GM12878 (cell line): Measurements from ENCODE around the gene PATJ. TPM values are rescaled to one million over a fixed set of nuclear protein-coding genes. Genes with fewer than 3 reads are reported as not detected.

Source experiments
- ATAC-seq: fragments of 200-7000 bp; cut with Tn5 transposase; 3 replicates; pipeline ENCODE4 v1.9.1; 2020; ENCODE audit warnings: mild to moderate bottlenecking, moderate library complexity
- BruUV-seq: library from RNA; stranded (reverse); fragments of 400-500 nt; replicated peaks from 2 replicates; lab custom pipeline; 2021; lab: Mats Ljungman, UMichigan
- CTCF ChIA-PET: fragments of 300-600 bp; sonication (Branson Sonifier 250); formaldehyde crosslinking; extraction: SDS; loops from one replicate; lab custom pipeline; 2021; ENCODE audit warnings: inconsistent platforms; lab: Yijun Ruan, JAX
- POLR2A ChIA-PET: fragments of 350-600 bp; formaldehyde crosslinking; extraction: SDS; loops from one replicate; lab custom pipeline; 2021; ENCODE audit warnings: inconsistent platforms; lab: Charles Lee
- RAD21 ChIA-PET: fragments of 300-600 bp; sonication (Branson Sonifier 250); formaldehyde crosslinking; loops from one replicate; lab custom pipeline; 2023; ENCODE audit warnings: antibody characterized with exemption; ENCODE audit not compliant: unreplicated experiment; lab: Charles Lee
- SMC1A ChIA-PET: fragments of 300-600 bp; sonication (Branson Sonifier 250); formaldehyde crosslinking; loops from one replicate; lab custom pipeline; 2023; ENCODE audit not compliant: unreplicated experiment, uncharacterized antibody; lab: Charles Lee
- DNase-seq: peaks from one replicate; pipeline ENCODE4 v3.0.0-alpha.2; 2011; ENCODE audit warnings: low read depth, low spot score
- FAIRE-seq: peaks from 3 replicates; lab custom pipeline; 2011; peaks lifted over from hg19 to GRCh38; lab: Jason Lieb, UNC
- H2AFZ ChIP-seq: 2 replicates; pipeline ENCODE4 v1.6.0; 2011; ENCODE audit warnings: low read depth, low read length, control low read depth; ENCODE audit not compliant: control insufficient read depth
- H3K27ac ChIP-seq: 2 replicates; pipeline ENCODE4 v1.5.1; 2011; ENCODE audit warnings: control low read depth; ENCODE audit not compliant: control insufficient read depth, insufficient read depth
- H3K27me3 ChIP-seq, 2 experiments: replicated peaks in 1 of 2; 2 replicates each; pipeline versions ENCODE4 v1.6.0 to v1.6.1; 2011; ENCODE audit warnings: low read length in 1 of 2; ENCODE audit not compliant: control insufficient read depth in 2 of 2, insufficient read depth in 2 of 2
- H3K36me3 ChIP-seq, 2 experiments: 2 replicates each; pipeline ENCODE4 v1.5.1; 2011; ENCODE audit warnings: low read length in 1 of 2; ENCODE audit not compliant: control insufficient read depth in 2 of 2, insufficient read depth in 2 of 2
- H3K4me1 ChIP-seq: 2 replicates; pipeline ENCODE4 v1.6.1; 2011; ENCODE audit warnings: mild to moderate bottlenecking, low read length, moderate library complexity, mixed read lengths; ENCODE audit not compliant: control insufficient read depth, insufficient read depth
- H3K4me2 ChIP-seq: 2 replicates; pipeline ENCODE4 v1.6.0; 2011; ENCODE audit warnings: control low read depth; ENCODE audit not compliant: control insufficient read depth, insufficient read depth
- H3K4me3 ChIP-seq: fragments of 200-600 bp; sonication (generic); 2 replicates; pipeline ENCODE4 v1.5.1; 2016
- H3K79me2 ChIP-seq: 2 replicates; pipeline ENCODE4 v1.6.0; 2011; ENCODE audit warnings: low read length; ENCODE audit not compliant: control insufficient read depth, insufficient read depth
- H3K9ac ChIP-seq: 2 replicates; pipeline ENCODE4 v1.8.0; 2011; ENCODE audit warnings: low read length, control low read depth, mixed read lengths; ENCODE audit not compliant: control insufficient read depth, insufficient read depth
- H3K9me3 ChIP-seq: replicated peaks from 3 replicates; pipeline ENCODE4 v1.5.1; 2011; ENCODE audit warnings: mild to moderate bottlenecking, low read length; ENCODE audit not compliant: control insufficient read depth, insufficient read depth
- H4K20me1 ChIP-seq: 2 replicates; pipeline ENCODE4 v1.6.0; 2011; ENCODE audit not compliant: control insufficient read depth, insufficient read depth
- CREB1 ChIP-seq: IDR thresholded peaks from 2 replicates; pipeline ENCODE4 v1.6.1; 2012; ENCODE audit warnings: low read depth, mild to moderate bottlenecking, inconsistent platforms
- EZH2 ChIP-seq: IDR thresholded peaks from 2 replicates; pipeline ENCODE4 v1.6.1; 2012; ENCODE audit warnings: low read depth, mild to moderate bottlenecking, control low read depth, inconsistent platforms, low read length, borderline replicate concordance; ENCODE audit not compliant: control insufficient read depth
- MYB ChIP-seq: fragments of 150-350 bp; IDR thresholded peaks from 2 replicates; pipeline ENCODE4 v1.6.1; 2014; ENCODE audit warnings: mild to moderate bottlenecking, low read depth, low read length, borderline replicate concordance
- NRF1 ChIP-seq: conservative IDR thresholded peaks from 2 replicates; pipeline ENCODE4 v1.6.1; 2011; ENCODE audit warnings: mild to moderate bottlenecking, low read depth, low read length, improper control_type of control experiment
- SIX5 ChIP-seq: IDR thresholded peaks from 2 replicates; pipeline ENCODE4 v1.6.1; 2011; ENCODE audit warnings: mild to moderate bottlenecking, low read depth, low read length, moderate library complexity; ENCODE audit not compliant: severe bottlenecking
- SMAD1 ChIP-seq: fragments of 450-650 bp; IDR thresholded peaks from 2 replicates; pipeline ENCODE4 v1.6.1; 2018; ENCODE audit warnings: mild to moderate bottlenecking, low read depth; ENCODE audit not compliant: partially characterized antibody
- SMC3 ChIP-seq: IDR thresholded peaks from 2 replicates; pipeline ENCODE4 v1.6.1; 2011; ENCODE audit warnings: low read length, improper control_type of control experiment, borderline replicate concordance
- SREBF1 ChIP-seq: IDR thresholded peaks from 2 replicates; pipeline ENCODE4 v1.6.1; 2012; ENCODE audit warnings: mild to moderate bottlenecking, low read length
- YBX1 ChIP-seq: fragments of 450-650 bp; IDR thresholded peaks from 2 replicates; pipeline ENCODE4 v1.6.1; 2016; ENCODE audit warnings: antibody characterized with exemption
- WGBS: methylation state at CpG from one replicate; pipeline ENCODE4 v1.1.6; 2016; ENCODE audit warnings: low lambda C conversion rate; ENCODE audit not compliant: insufficient replicate concordance, insufficient coverage; ENCODE audit errors: missing lambda C conversion rate; 5-methylcytosine and 5-hydroxymethylcytosine counted together
- in situ Hi-C: fragments of 300-500 bp; cut with MboI; formaldehyde crosslinking; loops from 9 replicates; pipeline ENCODE4 v1.14.3; 2018; ENCODE audit warnings: mixed read lengths
- intact Hi-C: fragments of 100-400 bp; cut with micrococcal nuclease; formaldehyde crosslinking; loops from one replicate; pipeline ENCODE4 v1.14.2; 2022; ENCODE audit not compliant: unreplicated experiment
- polyA plus RNA-seq, 11 experiments: library from polyadenylated mRNA; depleted of rRNA in 4 of 11; unstranded in 6 of 11; stranded (reverse) in 5 of 11; fragments of >200 nt; fragmentation: Nextera tagmentation in 4 of 11; fragmentation: Illumina TruSeq in 1 of 11; extraction: Ambion mirVana in 4 of 11; extraction: Trizol in 1 of 11; gene quantifications; 1 replicate in 1 of 11; 2 replicates in 10 of 11; pipeline versions ENCODE4 v1.2.1 to v1.2.3, GENCODE V29; 2011 to 2016; ENCODE audit warnings: inconsistent platforms in 2 of 11, missing spikeins in 2 of 11, low read depth in 1 of 11
- total RNA-seq, 4 experiments: library from RNA; depleted of rRNA in 3 of 4; stranded (reverse); fragments of >200 nt in 3 of 4; fragmentation: Illumina TruSeq in 1 of 4; extraction: Trizol in 1 of 4; gene quantifications; 2 replicates each; pipeline versions ENCODE4 v1.2.1 to v1.2.3, GENCODE V29; 2013 to 2021
- TF ChIP-seq, protein P1 (sequence below): fragments of 450-650 bp; IDR thresholded peaks from 2 replicates; pipeline ENCODE4 v1.6.1; 2017; ENCODE audit warnings: low read depth, mild to moderate bottlenecking, moderate library complexity
- TF ChIP-seq, protein P2 (sequence below): fragments of 450-650 bp; formaldehyde crosslinking; IDR thresholded peaks from 2 replicates; pipeline ENCODE4 v1.4.0; 2020; ENCODE audit warnings: mild to moderate bottlenecking, moderate library complexity

Gene PATJ
- total and polyA plus RNA-seq, 10 of the 15 experiments (the other 5 are each of a cell fraction or from before 2014, with no cell fraction given) = 2.8 to 13.9 (median 6.9) TPM

DNA sequence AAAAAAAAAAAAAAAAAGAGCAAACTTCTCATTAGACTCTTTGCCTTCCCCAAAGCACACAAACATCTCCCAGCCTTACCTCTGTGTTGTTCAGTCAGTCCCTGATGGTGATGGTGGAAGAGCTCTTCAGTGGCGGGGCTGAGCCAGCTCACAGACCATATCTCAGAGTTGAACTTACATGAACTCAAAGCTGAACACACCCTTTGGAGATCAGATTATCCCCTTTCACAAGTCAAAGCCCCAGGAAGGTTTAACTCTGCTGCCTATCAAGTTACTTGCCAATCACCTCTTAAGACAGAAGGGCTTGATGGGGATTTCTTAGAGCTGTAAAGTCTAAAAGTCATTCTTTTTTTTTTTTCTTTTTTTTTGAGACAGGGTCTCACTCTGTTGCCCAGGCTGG is 397.1 kb downstream of the PATJ start:
- ATAC-seq (no peak), FAIRE-seq (no peak), DNase-seq (no peak)
- H3K4me1 ChIP-seq = no peaks in the 10 kb centered on the region
- WGBS = 95% methylated on average over 1 of the region's 1 CpG
- H3K36me3 ChIP-seq = no peaks in the 10 kb centered on the region
- no peaks in the 10 kb centered on the region for H3K9me3 ChIP-seq
- SMC1A ChIA-PET = no interaction called here
- H3K27ac ChIP-seq = no peak overlapping the region
- TF ChIP-seq, protein P1, sequence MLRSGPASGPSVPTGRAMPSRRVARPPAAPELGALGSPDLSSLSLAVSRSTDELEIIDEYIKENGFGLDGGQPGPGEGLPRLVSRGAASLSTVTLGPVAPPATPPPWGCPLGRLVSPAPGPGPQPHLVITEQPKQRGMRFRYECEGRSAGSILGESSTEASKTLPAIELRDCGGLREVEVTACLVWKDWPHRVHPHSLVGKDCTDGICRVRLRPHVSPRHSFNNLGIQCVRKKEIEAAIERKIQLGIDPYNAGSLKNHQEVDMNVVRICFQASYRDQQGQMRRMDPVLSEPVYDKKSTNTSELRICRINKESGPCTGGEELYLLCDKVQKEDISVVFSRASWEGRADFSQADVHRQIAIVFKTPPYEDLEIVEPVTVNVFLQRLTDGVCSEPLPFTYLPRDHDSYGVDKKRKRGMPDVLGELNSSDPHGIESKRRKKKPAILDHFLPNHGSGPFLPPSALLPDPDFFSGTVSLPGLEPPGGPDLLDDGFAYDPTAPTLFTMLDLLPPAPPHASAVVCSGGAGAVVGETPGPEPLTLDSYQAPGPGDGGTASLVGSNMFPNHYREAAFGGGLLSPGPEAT = no peak
- TF ChIP-seq SMAD1 (no peak), NRF1 (no peak), MYB (no peak), SMC3 (no peak), SREBF1 (no peak)
- no peak overlapping the region for H3K4me3 ChIP-seq
- no TSS peak for BruUV-seq
- no peaks in the 10 kb centered on the region for H4K20me1 ChIP-seq
- POLR2A ChIA-PET = no interaction called here
- in situ Hi-C loops = no loop called here
- CTCF ChIA-PET = interaction anchor here (0.7 to 2.4 kb wide), 7 partner anchors 8 to 147 kb away, joined by 3 to 11 read pairs (median 4); no protein-coding TSS in a partner anchor
- no peak overlapping the region for H2AFZ ChIP-seq
- RAD21 ChIA-PET = interaction anchor here (0.7 kb wide), 1 partner anchor 137 kb away, joined by 3 read pairs; no protein-coding TSS in a partner anchor
- no peak overlapping the region for H3K9ac ChIP-seq
- no peaks in the 10 kb centered on the region for H3K27me3 ChIP-seq
- no peak overlapping the region for H3K4me2 ChIP-seq
- no peaks in the 10 kb centered on the region for H3K79me2 ChIP-seq
- intact Hi-C loops = no loop called here

DNA sequence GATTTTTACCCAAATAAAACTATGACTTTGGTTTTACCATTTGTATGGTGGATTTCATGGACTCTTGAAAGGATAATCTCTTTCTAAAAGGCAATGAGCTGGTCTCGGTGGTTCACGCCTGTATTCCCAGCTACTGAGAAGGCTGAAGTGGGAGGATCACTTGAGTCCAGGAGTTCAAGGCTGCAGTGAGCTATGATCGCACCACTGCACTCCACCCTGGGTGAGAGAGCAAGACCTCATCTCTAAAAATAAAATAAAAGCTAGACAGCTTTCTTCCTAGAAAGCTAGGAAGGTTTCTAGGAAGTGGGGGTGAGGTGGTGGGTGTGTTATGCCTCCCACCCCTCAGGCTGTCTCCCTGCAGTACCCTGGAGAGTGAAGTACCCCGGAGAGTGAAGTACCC is 398.4 kb downstream of the PATJ start:
- no peaks in the 10 kb centered on the region for H4K20me1 ChIP-seq
- H3K9me3 ChIP-seq = no peaks in the 10 kb centered on the region
- no peak overlapping the region for H3K27ac ChIP-seq
- no peak overlapping the region for H2AFZ ChIP-seq
- POLR2A ChIA-PET = no interaction called here
- H3K36me3 ChIP-seq = no peaks in the 10 kb centered on the region
- RAD21 ChIA-PET = no interaction called here
- H3K79me2 ChIP-seq = no peaks in the 10 kb centered on the region
- H3K4me2 ChIP-seq = no peak overlapping the region
- WGBS = 49% methylated on average over 4 of the region's 4 CpGs
- BruUV-seq = no TSS peak
- H3K27me3 ChIP-seq = no peaks in the 10 kb centered on the region
- SMC1A ChIA-PET = no interaction called here
- H3K4me1 ChIP-seq = no peaks in the 10 kb centered on the region
- in situ Hi-C loops (no loop called here), intact Hi-C loops (no loop called here)
- FAIRE-seq = no peak
- no peak for DNase-seq
- H3K4me3 ChIP-seq = no peak overlapping the region
- H3K9ac ChIP-seq = no peak overlapping the region
- ATAC-seq = no peak
- CTCF ChIA-PET = interaction anchor here (1.2 to 2.4 kb wide), 3 partner anchors 9 to 264 kb away, joined by 4 to 11 read pairs (median 7); no protein-coding TSS in a partner anchor
- TF ChIP-seq EZH2 = no peak
- TF ChIP-seq, protein P2, sequence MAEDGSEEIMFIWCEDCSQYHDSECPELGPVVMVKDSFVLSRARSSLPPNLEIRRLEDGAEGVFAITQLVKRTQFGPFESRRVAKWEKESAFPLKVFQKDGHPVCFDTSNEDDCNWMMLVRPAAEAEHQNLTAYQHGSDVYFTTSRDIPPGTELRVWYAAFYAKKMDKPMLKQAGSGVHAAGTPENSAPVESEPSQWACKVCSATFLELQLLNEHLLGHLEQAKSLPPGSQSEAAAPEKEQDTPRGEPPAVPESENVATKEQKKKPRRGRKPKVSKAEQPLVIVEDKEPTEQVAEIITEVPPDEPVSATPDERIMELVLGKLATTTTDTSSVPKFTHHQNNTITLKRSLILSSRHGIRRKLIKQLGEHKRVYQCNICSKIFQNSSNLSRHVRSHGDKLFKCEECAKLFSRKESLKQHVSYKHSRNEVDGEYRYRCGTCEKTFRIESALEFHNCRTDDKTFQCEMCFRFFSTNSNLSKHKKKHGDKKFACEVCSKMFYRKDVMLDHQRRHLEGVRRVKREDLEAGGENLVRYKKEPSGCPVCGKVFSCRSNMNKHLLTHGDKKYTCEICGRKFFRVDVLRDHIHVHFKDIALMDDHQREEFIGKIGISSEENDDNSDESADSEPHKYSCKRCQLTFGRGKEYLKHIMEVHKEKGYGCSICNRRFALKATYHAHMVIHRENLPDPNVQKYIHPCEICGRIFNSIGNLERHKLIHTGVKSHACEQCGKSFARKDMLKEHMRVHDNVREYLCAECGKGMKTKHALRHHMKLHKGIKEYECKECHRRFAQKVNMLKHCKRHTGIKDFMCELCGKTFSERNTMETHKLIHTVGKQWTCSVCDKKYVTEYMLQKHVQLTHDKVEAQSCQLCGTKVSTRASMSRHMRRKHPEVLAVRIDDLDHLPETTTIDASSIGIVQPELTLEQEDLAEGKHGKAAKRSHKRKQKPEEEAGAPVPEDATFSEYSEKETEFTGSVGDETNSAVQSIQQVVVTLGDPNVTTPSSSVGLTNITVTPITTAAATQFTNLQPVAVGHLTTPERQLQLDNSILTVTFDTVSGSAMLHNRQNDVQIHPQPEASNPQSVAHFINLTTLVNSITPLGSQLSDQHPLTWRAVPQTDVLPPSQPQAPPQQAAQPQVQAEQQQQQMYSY = no peak
- TF ChIP-seq SIX5 = no peak
- no peak for TF ChIP-seq YBX1
- no peak for TF ChIP-seq CREB1
